Measurements from ENCODE around the gene RYR3.

Gene RYR3

GRCh38 chr15:33872416-33873106 is 561.8 kb downstream of the RYR3 start:
- DNase-seq (ENCODE audit: low read depth in 2 of 2), result no peak

GRCh38 chr15:33874156-33874555 is 563.4 kb downstream of the RYR3 start:
- no peak for DNase-seq (ENCODE audit: low read depth in 2 of 2)

GRCh38 chr15:33882921-33883320 is 572.2 kb downstream of the RYR3 start:
- no peak for DNase-seq (ENCODE audit: low read depth in 2 of 2)

GRCh38 chr15:33888176-33888575 is 577.4 kb downstream of the RYR3 start:
- no peak for DNase-seq (ENCODE audit: low read depth in 2 of 2)

- no peak for DNase-seq (ENCODE audit: low read depth in 2 of 2)
These were observed 583.4 kb downstream of the RYR3 start for GRCh38 chr15:33894193-33894592.

- DNase-seq (ENCODE audit: low read depth in 2 of 2), result no peak
These were observed 591.3 kb downstream of the RYR3 start for GRCh38 chr15:33902043-33902442.

GRCh38 chr15:33903661-33904060 is 592.9 kb downstream of the RYR3 start:
- no peak for DNase-seq (ENCODE audit: low read depth in 2 of 2)

- no peak for DNase-seq (ENCODE audit: low read depth in 2 of 2)
These were observed 596.6 kb downstream of the RYR3 start for GRCh38 chr15:33907326-33907725.

- no peak for DNase-seq (ENCODE audit: low read depth in 2 of 2)
These were observed 597.6 kb downstream of the RYR3 start for GRCh38 chr15:33908406-33908805.

- no peak for DNase-seq (ENCODE audit: low read depth in 2 of 2)
These were observed 600.0 kb downstream of the RYR3 start for GRCh38 chr15:33910741-33911140.

- DNase-seq (ENCODE audit: low read depth in 2 of 2), result no peak
These were observed 601.6 kb downstream of the RYR3 start for GRCh38 chr15:33912326-33912725.

- DNase-seq (ENCODE audit: low read depth in 2 of 2), result no peak
These were observed 602.7 kb downstream of the RYR3 start for GRCh38 chr15:33913459-33913858.
